ENCODE data around the gene UBE2V1.

UBE2V1 gene

GRCh38 chr20:50056408-50056926 is 56.5 kb downstream of the UBE2V1 start:
- Histone ChIP-seq H3K27me3 (replicated peaks) (no peaks in the 10 kb centered on the region), H3K36me3 (replicated peaks) (no peaks in the 10 kb centered on the region), H3K27ac (no peak overlapping the region), H3K4me3 (ENCODE audit: low read depth, low read length) (no peak overlapping the region)
- no peak for TF ChIP-seq CTCF (IDR thresholded peaks at IDR 0.05; ENCODE audit: low read depth, low read length, missing control alignments)
- in situ Hi-C loops (cut with HindIII; ENCODE audit: low pct_ligation_motif_present, low sequenced_read_pairs): no loop called here
- no peak for DNase-seq

- no peak for TF ChIP-seq CTCF (IDR thresholded peaks at IDR 0.05; ENCODE audit: low read depth, low read length, missing control alignments)
- in situ Hi-C loops (cut with HindIII; ENCODE audit: low pct_ligation_motif_present, low sequenced_read_pairs): no loop called here
- H3K27ac ChIP-seq: no peak overlapping the region
Observed at GRCh38 chr20:50055524-50056083, 57.3 kb downstream of the UBE2V1 start.

GRCh38 chr20:50054626-50055511 is 58.1 kb downstream of the UBE2V1 start:
- in situ Hi-C loops (cut with HindIII; ENCODE audit: low pct_ligation_motif_present, low sequenced_read_pairs): no loop called here
- no peak for DNase-seq
- H3K36me3 ChIP-seq (replicated peaks): no peaks in the 10 kb centered on the region

More at GRCh38 chr20:50055524-50056083, 57.3 kb downstream of the UBE2V1 start:
- Histone ChIP-seq H3K36me3 (replicated peaks) (no peaks in the 10 kb centered on the region), H3K27me3 (replicated peaks) (no peaks in the 10 kb centered on the region), H3K4me3 (ENCODE audit: low read depth, low read length) (no peak overlapping the region)
- no peak for DNase-seq

GRCh38 chr20:50054231-50054547 is 58.8 kb downstream of the UBE2V1 start:
- no peak for TF ChIP-seq CTCF (IDR thresholded peaks at IDR 0.05; ENCODE audit: low read depth, low read length, missing control alignments)
- no peak for DNase-seq
- in situ Hi-C loops (cut with HindIII; ENCODE audit: low pct_ligation_motif_present, low sequenced_read_pairs): no loop called here

More at GRCh38 chr20:50054626-50055511, 58.1 kb downstream of the UBE2V1 start:
- no peak for TF ChIP-seq CTCF (IDR thresholded peaks at IDR 0.05; ENCODE audit: low read depth, low read length, missing control alignments)
- Histone ChIP-seq H3K27me3 (replicated peaks) (no peaks in the 10 kb centered on the region), H3K4me3 (ENCODE audit: low read depth, low read length) (no peak overlapping the region), H3K27ac (no peak overlapping the region)

GRCh38 chr20:50053362-50054230 is 59.4 kb downstream of the UBE2V1 start:
- Histone ChIP-seq H3K36me3 (replicated peaks) (no peaks in the 10 kb centered on the region), H3K27me3 (replicated peaks) (no peaks in the 10 kb centered on the region), H3K27ac (no peak overlapping the region), H3K4me3 (ENCODE audit: low read depth, low read length) (no peak overlapping the region)
- DNase-seq: no peak
- TF ChIP-seq CTCF (IDR thresholded peaks at IDR 0.05; ENCODE audit: low read depth, low read length, missing control alignments): no peak
- in situ Hi-C loops (cut with HindIII; ENCODE audit: low pct_ligation_motif_present, low sequenced_read_pairs): no loop called here

More at GRCh38 chr20:50054231-50054547, 58.8 kb downstream of the UBE2V1 start:
- Histone ChIP-seq H3K27me3 (replicated peaks) (no peaks in the 10 kb centered on the region), H3K27ac (no peak overlapping the region), H3K36me3 (replicated peaks) (no peaks in the 10 kb centered on the region), H3K4me3 (ENCODE audit: low read depth, low read length) (no peak overlapping the region)

Measured in brain microvascular endothelial cell (primary cell).